Embryonic facial prominence (tissue), 1 donor: ENCODE data around the gene NOD2.
A peak's percentile ranks its signal among the peaks of the same experiment; 100 is the strongest.

ENCODE experiments used
- DNase-seq: peaks from one replicate; pipeline ENCODE4 v3.0.0-alpha.2; 2016; ENCODE audit errors: extremely low spot score

The NOD2 gene

DNA sequence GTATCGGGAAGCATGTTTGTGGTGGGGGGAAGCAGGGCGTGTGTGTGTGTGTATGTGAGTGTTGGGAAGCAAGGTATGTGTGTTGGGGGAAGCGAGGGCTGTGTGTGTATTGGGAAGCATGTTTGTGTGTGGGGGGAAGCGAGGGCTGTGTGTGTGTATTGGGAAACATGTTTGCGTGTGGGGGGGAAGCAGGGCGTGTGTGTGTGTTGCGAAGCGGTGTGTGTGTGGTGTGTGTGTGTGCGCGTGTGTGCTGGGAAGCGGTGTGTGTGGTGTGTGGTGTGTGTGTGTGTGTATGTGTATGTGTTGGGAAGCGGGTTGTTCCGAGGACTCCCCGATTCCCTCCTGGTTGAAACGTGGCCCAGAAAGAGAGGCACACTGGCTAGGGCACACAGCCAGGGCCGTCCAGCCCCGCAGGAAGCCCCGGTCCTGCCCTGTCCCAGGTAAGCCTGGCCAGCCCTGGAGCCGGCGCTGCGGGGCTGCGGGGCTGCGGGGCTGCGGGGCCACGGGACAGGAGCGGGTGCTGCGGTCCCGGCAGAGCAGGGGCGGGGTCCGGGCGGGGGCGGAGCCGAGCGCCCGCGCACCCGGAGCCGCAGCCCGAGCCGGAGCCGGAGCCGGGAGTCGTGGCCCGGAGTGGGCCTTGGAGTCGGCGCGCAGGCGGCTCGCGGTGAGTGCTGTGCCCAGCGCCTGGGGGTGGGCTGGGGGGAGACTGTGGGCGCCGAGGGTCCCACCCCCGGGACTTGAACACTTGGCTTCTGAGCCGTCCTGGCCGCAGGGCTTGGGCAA is at the start of gene NOD2:
Gene NOD2, plus strand, starts transcription at position 608 of the 783 bp plus-strand sequence. CDS start 5,890 bp downstream, outside the sequence.
- DNase-seq: no peak

DNA sequence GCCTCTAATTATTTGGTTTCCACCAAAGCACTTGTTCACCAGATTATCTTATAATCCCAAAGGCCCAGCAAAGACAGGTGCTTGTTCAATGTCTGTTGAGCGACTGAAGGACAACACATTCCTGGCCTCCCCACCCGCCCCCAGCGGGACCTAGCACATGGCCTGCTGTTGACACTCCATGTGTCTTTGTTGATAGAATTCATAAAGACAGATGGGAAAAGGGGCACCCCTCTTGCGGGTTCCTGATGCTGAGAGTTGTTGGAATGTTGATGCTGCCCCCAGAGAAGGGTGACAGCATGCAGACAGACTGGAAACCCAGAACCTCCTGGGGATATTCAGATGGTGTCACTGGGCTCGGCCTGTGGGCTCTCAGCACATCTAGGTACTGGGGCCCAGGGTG is 49.2 kb upstream of the NOD2 start:
- DNase-seq: no peak

DNA sequence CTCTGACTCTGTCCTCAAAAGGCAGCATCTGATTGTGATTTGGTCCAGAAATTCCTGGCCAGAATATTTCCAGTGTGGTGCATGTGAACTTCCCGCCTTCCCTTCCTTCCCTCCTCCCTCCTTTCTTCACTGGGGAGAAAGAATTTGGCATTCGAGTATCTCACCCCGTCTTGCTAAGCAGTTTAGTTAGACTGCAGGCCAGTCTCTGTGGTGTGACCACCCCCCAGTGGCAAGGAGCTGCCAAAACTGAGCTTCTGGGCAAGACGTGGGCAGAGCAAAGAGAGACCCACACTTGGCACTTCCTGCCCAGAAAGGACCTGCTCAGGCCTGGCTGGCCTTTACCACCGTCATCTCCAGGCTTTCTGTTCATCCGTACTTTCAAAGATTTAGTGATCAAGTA is 48.7 kb upstream of the NOD2 start:
- no peak for DNase-seq

DNA sequence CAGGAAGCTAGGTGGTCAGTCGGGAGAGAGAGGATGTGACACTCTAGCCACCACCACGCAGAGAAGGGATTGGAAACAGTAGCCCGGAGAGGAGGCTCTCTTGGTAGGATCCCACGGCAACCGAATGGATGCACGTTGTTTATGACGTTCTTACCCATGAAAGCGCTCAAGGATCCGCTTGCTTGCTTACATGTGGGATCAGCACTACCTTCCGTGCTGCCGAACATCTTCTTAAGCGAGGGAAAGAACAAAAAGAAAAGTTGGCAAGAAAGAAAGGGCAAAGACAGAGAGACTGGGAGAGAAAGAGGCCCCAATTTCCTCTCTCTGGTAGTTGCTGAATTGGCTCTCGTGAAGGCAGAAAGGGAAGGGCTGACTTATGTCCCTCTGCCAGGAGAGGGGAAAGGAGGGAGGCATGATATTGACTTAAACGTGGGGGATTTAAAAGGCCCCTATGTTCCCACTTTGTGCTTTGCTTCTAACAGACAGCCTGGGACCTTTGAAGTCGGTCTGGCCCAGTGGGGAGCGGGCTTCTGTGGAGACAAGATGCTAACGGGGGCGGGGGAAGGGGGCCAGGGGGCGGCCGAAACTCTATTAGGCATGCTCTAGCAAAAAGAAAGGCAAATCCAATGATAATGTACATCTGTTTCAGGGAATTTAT is 47.7 kb upstream of the NOD2 start:
- DNase-seq: no peak

- no peak for DNase-seq
Measured at GRCh38 chr16:50646345-50646744, 47.1 kb upstream of the NOD2 start.

DNA sequence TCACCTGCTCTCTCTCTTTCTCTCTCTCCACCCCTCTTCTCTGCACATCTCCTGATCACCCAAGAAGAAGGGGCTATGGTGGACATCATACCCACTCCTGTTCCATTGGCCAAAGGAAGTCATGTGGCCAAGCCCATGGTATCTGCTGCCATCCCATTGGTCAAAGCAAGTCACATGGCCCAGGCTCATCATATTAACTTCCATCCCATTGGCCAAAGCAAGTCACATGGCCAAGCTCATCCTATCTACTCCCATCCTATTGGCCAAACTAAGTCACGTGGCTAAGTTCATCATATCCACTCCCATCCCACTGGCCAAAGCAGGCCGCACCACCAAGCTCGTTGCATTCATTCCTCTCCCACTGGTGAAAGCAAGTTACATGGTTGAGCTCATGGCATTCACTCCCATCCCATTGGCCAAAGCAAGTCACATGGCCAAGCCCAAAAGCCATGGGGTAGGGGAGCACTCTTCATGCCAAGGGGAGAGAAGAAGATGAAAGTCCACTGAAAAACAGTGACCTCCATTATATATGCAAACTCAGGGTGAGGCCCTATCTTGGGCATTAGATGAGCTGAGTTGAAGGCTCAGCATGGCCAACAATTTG is 41.5 kb upstream of the NOD2 start:
- DNase-seq: no peak

DNA sequence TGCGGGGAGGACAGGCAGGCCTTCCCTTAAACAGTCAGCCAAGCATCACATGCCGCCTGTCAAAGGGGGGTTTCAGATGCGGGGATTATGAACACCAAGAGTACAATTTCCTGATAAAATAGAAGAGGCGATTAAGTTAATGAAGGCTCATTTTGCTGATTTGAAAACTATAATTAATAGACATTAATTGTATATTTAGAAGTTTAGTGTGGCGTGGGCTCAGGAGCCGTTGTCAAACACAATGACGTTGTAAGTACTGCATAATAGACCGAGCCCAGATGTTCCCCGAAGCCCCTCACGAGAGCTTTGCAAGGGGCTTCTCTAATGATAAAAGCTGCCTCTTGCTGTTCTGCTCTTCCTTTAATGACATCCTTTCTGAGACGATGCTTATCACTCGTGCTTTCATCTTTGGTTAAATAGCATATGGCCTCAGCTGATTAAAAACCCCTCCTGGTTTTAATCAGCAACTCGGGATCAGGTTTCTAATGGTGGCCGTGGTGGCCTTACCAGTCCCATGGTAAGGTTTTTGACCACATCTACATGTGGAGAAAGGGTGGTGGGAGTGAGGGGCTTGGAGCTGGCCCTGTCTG is 40.5 kb upstream of the NOD2 start:
- no peak for DNase-seq

GRCh38 chr16:50653633-50654519 is 39.5 kb upstream of the NOD2 start:
- DNase-seq: no peak

GRCh38 chr16:50655558-50656055 is 37.8 kb upstream of the NOD2 start:
- no peak for DNase-seq

GRCh38 chr16:50657241-50657640 is 36.2 kb upstream of the NOD2 start:
- no peak for DNase-seq

DNA sequence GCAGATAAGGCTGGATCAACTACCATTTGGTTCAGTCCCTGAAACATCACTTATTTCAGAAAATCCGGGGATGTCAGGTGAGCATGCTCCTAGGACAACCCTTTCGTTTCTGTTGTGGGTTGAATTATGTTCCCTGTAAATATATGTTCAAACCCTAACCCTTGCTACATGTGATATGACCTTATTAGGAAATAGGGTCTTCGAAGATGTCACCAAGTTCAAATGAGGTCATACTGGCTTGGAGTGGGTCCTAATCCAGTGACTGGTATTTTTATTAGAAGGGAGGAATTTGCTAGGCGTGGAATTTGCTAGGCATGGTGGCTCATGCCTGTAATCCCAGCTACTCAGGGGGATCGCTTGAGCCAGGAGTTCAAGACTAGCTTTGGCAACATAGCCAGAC is 33.6 kb upstream of the NOD2 start:
- no peak for DNase-seq

DNA sequence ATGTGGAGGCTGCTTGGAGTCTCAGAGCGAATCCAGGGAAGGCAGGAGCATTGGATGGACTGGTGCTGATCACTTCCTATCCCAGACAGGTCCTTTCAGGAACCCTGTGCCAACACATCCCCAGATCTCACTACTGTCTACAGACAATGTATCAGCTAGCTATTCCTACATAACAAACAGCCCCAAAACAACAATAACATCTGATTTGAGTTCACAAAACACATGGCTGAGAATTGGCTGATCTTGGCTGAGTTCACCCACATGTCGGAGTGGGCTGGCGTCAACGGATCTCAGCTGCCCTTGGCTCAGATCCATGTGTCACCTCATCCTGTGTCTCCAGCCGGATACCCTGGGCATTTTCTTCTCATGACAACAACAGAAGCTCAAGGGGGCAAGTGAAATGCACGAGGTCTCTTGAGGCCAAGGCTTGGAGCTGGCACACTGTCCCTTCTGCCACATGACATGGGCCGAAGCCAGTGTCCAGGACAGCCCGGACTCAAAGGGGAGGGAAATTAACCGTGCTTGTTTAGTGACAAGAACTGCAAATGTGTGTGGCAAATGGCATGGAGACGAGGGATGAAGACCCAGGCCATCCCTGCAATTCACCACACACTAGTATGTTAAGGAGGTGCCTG is 31.0 kb upstream of the NOD2 start:
- no peak for DNase-seq

- no peak for DNase-seq
Measured at GRCh38 chr16:50664270-50664669, 29.1 kb upstream of the NOD2 start.

GRCh38 chr16:50665128-50665878 is 28.1 kb upstream of the NOD2 start:
- peak; percentile 48 for DNase-seq

DNA sequence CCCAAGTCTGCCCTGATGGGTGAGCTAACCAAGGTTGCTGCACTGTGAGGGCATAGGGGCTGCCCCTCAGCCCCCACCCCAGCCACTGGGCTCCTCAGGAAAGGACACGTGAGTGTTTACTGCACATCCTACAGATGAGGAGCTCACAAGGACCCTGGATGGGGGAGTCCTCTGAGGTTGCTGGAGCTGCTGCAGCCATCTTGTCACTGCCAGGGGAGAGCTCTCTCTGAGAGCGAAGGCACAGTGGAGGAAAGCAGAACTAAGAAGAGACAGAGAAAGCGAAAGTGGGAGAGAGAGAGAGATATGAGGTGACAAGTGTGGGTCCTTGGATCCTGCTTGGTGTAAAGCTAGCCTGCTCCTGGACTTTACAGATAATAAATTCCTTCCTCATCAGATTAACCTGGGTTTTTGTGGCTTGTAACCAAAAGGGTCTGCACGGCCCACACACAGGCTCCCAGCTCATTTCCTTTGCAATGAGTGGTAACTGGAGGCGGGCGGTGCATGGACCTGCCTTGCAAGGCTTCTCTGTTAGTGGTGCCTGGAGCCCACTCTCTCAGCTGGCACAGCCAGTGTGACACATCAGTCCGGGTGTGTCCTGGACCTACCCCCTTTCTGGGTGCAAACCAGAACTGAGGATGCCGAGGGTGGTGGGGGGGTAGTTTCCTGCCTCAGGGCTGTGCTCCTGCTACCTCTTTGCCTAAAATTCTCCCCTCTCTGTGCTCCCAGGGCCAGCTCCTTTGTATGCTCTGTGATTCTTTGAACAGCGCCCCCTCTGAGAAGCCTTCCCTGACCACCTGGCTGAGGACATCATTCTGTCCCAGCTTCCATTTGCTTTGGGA is 26.5 kb upstream of the NOD2 start:
- no peak for DNase-seq

DNA sequence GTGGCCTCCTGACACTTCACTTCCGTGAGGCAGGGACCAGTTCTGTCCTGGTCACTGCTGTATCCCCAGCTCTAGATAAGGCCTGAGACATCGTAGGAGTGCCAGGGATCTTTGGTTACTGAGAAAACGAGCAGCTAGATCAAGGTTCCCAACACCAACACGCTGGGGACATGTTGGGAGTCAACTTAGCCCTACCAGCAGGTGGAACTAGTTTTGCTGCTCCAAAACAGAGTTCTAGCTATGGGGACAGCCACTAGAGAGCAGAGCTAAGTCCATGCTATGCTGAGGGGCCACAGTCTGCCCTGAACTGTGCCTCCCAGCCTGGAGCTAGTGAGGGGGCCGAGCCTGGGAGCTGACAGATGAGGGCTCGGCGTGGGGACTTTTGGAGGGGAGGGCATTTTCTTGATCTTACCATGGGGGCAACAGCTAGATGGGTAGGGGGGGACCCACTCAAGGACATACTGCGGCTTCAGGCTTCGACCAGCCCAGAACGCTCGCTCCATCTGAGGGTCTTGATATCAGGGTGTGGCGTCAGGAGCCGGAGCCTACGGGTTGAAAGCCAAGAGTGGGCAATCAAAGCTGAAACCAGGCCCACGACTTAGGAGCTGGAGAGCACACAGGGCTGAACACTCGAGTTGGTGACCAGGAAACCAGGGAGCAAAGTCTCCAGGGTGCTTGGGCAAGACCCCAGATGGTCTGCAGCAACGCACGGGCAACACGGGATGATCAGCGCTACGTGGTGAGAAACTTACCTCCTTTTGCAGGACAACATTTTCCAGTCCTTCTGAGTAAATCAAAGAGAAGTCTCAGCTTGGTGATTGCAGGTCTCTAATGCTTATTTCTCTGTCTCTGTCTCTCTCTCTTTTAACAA is 25.7 kb upstream of the NOD2 start:
- no peak for DNase-seq

DNA sequence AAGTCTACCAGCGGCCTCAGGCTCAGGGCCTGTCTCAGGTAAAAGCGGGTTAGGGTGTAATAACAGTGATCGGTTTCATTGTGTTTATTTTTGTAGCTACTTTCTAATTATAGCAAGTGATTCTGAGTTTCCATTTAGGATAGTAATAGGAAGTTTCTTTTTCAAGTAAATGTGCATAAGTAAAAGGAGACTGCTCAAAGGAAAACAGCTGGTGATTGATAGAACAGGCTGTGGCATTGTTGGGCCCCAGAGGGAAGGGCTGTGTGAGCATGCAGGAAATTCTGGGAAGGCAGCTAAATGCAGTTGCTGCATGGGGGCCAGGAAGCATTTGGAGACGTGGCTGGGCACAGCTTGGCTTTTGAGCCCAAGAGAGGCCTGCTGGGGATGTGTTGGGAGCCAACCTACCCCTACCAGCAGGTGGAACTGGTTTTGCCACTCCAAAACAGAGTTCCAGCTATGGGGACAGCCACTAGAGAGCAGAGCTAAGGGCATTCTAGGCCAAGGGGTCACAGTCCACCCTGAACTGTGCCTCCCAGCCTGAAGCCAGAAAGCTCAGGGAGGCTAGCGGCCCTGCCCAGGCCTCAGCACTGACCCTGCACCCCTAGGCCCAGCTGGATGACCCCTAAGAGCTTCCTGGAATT is 24.9 kb upstream of the NOD2 start:
- no peak for DNase-seq

DNA sequence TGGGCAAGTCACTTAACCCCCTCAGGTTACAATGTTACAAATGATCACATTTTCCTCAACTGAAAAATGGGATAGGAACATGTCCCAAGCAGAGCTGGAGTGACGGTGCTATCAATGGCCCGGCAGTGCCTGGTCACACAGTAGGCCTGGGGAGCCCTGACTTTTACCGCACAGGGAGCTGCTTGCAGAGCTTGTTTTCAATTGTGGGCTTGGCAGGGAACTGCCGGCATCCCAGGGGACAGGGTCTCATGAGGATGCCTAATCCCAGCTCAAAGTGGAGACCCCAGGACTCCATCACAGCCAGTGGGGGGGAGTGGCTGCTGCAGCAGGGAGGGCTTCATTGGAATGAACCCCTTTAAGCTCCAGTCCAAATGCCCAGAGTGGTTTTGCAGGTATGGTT is 23.7 kb upstream of the NOD2 start:
- DNase-seq: no peak
